ENCODE measurements around the gene PLD5.
A peak's percentile ranks its signal among the peaks of the same experiment; 100 is the strongest.
"Not testable (repeated sequence)": the region's sequence is repeated elsewhere in the genome, so short reads cannot be mapped to it uniquely, and the experiment has no call there.

Gene PLD5

DNA sequence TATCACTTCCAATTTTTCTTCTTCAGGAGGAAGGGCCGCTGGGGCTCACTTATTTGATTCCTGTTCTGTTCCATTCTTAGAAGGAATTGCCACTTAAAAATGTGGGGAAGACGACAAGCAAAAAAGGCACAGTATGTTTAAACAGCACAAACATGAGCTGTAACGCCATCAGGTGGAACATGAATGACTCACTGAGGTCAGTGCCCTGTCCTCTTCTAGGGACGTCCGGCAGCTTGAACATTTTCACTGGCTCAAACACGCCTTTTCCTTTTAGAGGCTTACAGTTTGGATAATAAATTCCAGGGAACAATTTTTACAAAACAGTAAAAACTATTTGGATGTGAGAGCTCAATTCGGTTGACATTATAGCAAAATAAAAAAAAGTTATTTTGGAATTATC, 260.1 kb downstream of the PLD5 start:
- not testable (repeated sequence) for DNase-seq

DNA sequence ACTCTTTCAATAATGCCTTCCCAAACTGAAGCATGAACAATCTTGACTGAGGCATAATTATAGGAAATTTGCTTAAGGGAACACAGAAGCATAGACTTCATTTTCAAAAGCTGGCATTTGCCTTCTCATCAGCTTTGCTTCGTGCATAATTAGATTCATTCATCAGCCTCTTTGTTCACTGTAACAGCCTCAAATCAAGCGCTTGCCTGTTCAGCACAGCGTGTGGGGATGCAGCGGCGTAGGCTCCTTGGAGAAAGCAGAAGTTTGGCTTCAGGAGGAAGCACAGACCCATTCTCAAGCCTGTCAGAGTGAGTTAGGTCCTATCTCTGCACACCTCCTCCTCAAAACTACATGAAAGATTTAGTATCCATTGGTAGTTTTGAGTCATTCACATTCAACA, 279.2 kb downstream of the PLD5 start:
- DNase-seq = no peak

DNA sequence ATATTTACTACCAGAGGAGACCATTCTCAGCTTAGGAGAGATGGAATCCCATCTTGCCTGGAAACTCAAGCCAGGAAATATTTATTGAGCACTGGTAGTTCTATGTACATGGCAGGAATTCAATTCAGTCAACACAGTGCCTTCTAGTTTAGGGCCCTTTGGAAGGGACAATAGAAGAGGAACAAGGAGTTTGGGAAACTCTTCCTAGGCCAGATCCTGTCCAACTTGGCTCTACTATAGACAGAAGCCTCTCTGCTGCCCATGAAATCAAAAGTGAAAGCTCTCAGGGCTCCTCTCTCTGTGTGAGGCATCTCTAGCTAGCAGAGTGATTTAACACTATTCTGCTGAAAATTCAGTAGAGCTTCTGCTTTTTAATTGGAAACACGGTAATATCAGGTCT, 281.0 kb downstream of the PLD5 start:
- no peak for DNase-seq

DNA sequence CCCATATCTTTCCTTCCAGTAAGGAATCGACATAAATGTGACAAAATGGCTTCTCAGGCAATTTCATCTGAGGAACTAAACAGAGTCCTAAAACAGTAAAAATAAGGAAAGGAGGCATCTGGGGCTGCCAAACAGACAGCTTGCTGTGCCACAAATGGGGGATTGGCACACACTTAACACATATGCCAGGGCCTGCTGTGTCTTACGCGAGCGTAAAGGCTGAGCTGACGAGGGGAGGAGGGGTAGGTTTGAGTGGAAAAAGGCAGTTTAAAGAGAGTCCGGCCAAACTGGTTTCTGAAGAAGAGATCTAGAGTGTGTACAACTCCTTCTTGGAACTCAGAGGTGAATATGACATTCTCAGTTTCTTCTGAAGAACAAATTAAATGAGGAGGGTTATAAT, 281.5 kb downstream of the PLD5 start:
- no peak for DNase-seq

DNA sequence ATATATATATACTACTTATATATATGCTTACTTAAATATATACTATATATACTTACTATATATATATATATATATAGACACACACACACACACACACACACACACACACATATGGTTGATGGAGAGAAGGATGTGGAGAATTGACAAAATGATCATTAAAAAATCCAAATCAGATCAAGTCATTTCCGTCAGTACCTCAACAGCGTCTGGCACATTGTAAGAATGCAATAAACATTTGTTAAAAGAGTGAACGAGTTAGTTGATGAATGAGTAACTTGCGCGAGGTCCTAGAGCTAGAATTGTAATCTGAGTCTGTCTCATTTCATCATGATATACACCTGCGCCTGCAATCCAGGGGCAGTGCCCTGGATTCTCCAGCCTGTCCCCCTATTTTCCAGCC, 282.6 kb downstream of the PLD5 start:
- no peak for DNase-seq

DNA sequence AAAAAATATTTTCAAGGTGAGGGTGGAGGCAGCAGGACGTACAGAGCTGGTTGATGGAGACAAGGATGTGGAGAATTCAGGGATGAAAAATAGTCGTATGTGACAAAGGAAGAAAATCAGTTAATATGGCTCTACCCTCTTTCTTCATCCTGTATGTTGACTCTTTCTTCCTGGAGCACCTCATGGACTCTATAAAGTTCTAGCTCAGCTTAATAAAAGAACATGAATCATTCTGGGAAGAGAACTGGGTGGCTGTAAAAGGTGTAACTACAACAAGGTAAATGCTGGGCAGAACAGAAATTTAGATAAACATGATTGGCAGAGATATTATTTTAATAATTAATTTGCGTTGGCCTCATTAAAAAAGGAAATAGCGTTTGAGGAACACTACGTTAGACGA, 283.8 kb downstream of the PLD5 start:
- no peak for DNase-seq

DNA sequence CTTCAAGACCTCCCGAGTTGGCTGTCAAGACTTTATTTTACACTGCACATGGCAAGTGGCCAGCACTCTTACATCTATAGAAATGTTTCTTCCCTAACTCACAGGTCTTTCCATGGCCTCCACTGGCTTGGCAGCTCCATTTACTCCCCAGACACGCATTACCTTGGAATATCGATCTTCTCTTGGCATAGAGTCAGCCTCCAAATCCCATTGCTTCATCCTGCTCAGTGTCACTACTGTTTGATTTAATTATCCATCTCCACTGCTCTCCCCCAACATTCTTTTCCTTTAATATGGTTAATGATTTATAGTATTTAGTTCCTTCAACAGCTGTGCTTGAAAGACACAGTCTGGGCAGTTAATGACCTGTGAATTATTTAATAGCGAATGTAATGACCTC, 284.4 kb downstream of the PLD5 start:
- no peak for DNase-seq

DNA sequence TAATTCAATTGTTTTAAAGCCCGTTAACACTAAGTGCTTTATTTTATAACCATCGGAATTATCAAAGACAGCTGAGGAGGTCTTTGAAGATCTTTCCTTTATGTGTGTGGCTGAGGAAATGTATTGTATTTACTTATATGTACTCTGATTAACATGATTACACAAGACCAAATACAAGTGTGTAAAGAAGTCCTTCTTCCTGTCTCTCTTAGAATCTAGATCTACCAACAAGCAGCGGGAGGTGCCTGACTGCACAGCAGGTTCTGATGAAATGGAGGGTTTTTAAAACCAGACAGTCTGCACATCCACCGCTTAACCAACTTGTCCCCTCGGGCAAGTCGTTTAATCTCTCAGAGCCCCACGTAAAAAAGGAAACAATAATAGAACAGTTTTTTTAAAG, 285.1 kb downstream of the PLD5 start:
- no peak for DNase-seq

DNA sequence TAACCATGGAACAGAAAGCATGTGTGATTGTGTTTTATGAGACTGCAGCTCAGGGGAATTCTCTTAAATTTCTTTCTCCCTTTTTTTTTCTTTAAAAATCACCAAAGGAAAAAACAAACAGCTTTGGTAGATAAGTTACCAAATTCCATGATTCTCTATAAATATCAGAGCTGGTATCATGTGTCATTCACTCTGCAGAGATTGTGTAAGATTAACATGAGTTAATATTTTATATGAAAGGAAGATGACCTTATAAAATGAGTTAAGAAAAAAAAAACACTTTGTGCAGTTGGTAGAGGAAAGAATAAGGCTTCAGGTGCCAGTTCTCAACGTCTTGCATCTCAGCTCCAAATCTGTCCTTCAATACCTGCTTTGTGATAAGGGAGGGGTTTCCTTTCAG, 287.4 kb downstream of the PLD5 start:
- no peak for DNase-seq

DNA sequence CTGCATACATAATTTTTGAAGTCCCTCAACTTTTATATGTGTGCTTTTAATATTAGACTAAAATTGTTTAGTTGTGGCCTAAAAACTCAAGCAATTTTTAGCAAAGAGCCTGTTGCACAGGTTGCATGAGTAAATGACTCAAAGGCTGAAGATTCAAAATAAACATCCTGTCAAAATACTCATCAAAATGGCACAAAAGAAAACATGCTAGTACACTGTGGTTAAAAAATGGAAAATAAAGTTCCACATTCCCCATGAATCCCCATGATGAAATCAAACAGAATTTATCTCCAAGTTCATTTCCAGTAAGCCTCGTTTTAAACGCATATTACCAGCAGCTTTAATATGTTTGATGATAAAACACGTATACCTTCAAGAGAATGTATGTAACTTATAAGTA, 295.5 kb downstream of the PLD5 start:
- no peak for DNase-seq

DNA sequence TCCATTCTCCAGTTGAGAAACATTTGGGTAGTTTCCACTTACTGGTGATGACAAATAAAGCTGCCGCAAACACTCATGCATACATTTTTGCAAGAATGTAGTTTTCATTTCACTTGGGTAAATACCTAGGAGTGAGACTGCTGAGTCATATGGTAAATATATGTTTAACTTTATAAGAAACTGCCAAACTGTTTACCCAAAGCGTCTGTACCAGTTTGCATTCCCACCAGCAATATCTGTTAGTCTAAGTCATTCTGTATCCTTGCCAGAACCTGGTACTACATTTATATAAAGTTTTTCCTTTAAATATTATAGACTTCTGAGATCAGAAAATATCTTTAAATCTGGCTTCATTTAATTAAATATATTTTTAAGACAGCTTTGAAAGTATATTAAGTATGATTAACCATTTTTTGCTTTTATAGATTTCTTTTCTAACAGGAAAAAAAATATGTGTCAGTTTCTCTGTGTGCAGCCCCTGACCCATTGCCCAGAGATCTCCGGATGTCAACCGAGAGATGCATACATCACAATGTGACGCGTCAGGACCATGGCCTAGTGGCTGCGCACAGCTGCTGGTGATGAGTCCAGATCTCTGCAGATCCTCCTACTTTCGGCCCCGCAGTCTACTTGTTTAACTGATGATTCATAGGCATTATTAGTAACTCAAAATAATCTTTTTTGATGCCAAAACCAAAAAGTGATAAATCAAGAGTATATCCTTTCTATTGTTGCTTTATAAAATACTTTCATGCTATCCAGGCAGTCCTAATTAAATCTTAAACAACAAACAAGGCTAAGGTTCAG, 298.5 kb downstream of the PLD5 start:
- no peak for DNase-seq

DNA sequence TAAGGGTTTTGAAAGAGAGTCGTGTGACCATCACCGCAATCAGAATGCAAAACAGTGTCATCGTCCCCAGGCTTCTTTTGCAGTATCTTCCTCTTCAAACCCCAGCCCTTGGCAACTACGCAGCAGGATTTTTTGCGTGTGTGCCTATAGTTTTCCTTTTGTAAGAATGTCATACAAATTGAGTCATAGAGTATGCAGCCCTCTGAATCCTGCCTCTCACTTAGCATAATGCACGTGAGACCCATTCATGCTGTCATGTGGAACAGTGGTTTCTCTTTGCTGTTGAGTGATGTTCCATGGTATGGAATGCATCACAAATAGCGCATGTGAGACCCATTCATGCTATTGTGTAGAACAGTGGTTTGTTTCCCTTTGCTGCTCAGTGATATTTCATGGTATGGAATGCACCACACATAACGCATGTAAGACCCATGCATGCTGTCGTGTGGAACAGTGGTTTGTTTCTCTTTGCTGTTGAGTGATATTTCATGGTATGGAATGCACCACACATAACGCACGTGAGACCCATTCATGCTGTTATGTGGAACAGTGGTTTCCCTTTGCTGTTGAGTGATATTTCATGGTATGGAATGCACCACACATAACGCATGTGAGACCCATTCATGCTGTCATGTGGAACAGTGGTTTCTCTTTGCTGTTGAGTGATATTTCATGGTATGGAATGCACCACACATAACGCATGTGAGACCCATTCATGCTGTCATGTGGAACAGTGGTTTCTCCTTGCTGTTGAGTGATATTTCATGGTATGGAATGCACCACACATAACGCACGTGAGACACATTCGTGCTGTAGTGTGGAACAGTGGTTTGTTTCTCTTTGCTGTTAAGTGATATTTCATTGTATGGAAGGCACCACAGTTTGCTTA, 299.4 kb downstream of the PLD5 start:
- DNase-seq = not testable (repeated sequence)

DNA sequence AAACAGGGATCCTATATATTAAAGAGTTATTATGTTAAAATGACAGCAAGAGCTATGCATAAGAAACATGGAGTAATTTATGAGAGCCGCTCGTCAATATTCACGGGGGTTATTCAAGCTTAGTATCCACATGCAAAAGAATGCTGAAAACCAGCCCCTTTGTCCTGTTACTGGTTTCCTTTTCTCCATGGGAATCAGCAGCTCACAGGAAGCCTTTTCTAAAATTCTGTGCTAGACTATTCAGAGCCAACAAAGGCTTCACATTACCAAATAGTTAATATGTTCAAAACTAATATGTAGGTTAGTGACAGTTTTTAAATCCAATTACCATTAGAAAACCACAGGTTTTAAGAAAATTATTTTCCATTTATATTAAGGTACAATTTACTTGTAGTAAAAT, 300.0 kb downstream of the PLD5 start:
- DNase-seq = no peak

DNA sequence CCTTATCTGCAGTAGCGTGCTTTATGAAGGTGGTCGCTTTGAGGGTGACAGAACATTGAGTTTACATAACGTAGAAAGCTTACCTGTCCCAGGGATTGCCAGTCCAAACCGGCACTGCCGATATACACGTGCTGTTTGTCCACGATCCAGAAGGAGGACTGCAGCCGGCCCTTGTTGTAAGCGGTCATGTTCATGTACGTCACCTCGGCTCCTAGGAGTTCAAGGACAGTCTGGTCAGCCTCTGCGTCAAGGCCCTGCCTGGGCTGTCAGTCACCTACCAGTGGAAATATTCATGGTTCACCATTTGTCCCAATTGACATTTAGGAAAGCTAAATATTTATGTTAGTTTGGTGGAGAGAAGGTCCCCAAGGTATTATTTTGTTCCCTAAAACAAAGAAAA, 304.6 kb downstream of the PLD5 start:
- no peak for DNase-seq

DNA sequence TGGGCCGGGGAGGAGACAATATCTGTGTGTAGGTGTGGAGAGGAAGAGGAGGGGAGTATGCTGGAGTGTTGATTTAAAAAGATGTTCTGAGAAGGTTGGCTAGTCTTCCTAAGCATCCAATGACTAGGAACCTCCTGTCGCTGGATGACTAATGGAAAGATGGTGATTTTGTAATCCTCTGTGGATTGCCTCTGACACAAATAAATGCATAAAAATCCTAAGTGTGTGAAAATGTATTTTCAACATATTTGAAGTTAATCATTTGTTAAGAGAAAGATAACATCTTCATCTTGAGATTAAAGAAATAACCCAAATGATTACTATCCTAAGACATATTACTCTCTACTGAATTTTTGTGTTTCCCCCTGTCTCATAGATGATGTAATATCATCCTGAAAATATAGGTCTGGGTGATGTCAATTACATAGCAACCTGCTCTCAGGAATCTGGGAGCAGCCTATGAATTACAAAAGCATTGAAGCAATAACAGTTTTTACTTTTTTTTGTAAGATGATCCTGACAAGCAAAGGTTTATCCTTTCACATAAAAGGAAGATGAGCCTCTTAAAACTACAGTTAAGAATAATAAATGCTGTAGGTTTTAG, 305.1 kb downstream of the PLD5 start:
- DNase-seq = no peak

DNA sequence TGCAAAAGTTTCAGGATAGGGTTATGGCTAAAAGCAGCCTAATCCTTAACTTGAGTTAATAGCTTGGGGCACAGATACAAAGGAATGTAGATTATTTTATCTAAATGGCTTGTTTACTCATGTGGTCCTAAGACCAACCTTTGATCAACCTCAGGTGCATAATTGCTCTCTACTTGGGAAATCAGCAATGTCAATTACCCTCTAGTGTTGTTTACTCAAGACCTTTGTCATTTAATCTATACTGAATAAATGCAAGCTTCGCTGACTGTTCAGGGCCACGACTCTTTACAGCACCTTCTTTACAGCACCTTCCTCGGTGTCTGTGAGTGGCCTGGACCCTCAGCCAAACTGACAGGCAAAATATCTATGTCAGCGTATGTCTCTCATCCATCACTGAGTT, 308.1 kb downstream of the PLD5 start:
- no peak for DNase-seq

DNA sequence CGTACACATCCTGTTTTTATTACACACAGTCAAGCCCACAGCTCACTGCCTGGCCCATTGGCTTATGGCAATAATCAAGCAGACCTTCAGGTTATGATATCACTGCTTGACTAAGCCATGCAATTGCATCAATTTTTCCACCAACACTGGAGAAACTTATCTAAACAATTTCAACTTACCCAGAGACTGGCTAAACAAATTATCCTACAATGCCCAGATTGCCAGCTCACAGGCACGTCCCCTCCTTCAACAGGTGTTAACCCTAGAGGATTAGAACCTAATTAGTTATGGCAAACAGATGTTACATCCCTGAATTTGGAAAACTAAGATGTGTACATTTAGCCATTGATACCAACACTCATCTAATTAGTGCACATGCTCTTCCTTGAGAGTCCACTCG, 310.0 kb downstream of the PLD5 start:
- DNase-seq = peak; percentile 10

DNA sequence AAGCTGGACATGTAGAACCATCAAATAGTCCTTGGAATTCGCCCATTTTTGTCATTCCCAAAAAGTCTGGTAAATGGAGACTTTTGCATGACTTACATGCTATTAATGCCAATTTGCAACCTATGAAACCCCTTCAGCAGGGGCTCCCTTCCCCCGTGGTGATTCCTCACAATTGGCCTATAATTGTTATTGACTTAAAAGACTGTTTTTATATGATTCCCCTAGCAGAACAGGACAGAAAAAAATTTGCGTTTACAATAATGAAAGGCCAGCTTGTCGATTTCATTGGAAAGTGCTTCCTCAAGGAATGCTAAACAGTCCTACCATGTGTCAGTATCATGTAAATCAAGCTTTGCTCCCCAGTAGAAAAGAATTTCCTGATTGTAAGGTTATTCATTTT, 311.5 kb downstream of the PLD5 start:
- DNase-seq = not testable (repeated sequence)

DNA sequence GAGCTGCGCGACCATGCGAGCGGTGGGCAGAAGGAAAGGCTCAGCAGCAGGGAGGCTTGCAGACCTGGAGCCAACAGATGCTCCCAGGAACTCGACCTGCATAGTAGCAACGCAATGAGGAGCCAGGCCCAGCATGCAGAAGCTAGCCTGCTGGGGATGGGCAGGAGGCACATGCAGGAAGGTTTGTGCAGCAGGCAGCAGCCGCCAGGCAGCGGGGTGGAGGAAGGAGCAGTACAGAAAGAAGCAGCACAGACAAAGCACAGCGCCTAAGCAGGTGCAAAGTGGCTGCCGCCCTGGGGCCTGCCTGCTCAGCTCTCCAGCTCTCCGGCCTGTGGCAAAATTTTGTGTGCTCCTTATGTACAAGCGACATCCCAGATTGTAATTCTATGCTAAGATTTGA, 312.1 kb downstream of the PLD5 start:
- DNase-seq = no peak

DNA sequence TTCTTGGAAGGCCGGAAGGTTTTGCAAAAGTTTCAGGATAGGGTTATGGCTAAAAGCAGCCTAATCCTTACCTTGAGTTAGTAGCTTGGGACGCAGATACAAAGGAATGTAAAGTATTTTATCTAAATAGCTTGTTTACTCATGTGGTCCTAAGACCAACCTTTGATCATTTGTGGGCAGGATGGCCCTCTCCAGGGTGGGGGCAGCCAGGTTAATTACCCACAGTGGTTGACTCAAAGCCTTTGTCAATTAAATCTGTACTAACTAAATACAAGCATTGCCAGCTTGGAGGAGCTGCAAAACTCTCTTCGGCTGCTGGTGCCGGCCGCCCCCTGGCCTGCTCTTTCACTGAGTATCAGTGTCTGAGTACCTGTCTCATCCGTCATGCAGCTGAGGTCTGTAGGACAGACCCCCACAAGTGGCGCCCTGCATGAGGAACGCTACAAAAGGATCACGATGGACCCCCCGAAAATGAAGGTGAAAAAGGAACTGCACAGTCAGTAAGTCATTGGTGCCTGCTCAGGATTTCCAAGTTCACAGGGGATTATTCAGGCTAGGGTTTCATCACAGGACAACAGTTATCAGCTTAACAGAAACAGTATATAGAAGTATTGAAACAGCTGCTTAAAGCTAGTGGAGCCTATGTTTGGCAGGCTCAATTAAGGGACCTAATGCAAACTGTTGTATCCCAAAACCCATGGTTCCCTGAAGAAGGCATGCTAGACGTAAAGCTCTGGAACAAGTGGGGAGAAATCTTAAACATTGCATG, 313.1 kb downstream of the PLD5 start:
- no peak for DNase-seq

DNA sequence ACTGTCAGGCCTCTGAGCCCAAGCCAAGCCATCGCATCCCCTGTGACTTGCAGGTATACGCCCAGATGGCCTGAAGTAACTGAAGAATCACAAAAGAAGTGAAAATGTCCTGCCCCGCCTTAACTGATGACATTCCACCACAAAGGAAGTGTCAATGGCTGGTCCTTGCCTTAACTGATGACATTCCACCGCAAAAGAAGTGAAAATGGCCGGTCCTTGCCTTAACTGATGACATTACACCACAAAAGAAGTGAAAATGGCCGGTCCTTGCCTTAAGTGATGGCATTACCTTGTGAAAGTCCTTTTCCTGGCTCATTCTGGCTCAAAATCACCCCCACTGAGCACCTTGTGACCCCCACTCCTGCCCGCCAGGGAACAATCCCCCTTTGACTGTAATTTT, 314.2 kb downstream of the PLD5 start:
- DNase-seq = not testable (repeated sequence)

DNA sequence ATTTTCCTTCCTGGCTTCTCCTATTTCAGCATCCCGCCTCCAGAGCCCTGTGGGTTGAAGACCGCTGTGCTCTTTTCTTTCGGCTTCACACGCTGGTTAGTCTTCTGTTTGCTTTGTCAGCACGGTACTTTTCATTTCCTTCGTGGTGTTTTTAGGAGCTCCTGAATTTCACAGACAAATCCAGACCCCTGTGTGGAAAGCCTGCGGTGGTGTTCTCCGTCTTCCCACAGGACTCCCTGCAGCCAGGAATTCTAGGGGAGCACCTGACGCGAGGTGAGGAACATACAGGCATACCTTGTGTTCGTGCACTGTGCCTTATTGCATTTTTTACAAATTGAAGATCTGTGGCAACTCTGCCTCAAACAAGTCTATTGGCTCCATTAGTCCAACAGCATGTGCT, 315.4 kb downstream of the PLD5 start:
- no peak for DNase-seq

DNA sequence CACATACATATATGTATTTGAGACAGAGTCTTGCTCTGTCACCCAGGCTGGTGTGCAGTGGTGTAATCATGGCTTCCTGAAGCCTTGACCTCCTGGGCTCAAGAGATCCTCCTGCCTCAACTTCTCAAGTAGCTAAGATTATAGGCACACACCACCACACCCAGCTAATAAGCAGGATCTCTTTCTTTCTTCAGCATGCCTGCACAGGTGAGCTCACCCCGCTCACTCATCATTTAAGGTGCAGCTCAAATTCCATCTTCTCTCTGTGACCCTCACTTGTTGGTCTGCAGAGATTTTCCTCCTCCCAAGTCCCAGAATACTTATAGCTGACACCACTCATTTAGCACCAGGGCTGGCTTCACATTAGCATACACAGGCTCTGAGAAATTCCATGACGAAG, 316.5 kb downstream of the PLD5 start:
- DNase-seq = no peak
